ENCODE data around the gene TBC1D17. TPM values are rescaled to one million over a fixed set of nuclear protein-coding genes. Genes with fewer than 3 reads are reported as not detected.

TBC1D17 gene
- total and polyA plus RNA-seq, 4 donors = 11.3 to 27.9 (median 17.2) TPM

DNA sequence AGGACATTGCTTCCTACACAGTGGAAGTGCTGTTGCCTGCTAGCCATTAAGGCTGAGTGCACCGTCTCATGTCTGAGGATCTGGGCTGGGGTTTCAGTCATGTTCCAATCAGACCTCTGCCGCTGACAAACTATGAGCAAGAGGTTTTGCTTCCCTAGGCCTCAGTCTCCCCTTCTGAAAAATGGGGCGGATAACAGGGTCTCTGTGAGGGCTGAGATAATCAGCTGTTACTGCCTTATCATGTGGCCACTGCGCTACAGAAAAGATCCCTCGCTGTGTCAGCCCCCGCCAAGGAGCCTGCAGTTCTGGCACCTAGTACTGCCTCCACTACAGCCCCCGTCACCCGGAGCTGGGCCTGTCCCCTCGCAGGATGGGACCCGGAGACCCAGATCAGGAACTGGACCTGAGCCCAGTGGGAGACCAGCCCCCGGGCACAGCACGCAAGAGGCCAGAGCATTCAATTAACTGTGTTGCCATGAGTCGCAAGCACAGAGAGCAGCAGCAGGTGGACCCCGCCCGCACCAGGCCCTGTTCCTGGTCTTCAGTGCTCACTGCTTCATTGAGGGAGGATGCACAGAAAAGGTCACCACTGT lies 7.1 kb upstream of the TBC1D17 start:
- no peaks in the 10 kb centered on the region for H3K36me3 ChIP-seq (ENCODE audit: control insufficient read depth in 4 of 4, insufficient read depth in 3 of 4, low read depth in 1 of 4, low read length in 3 of 4)
- DNase-seq (ENCODE audit: low spot score) = peak; percentile 55
- no peaks in the 10 kb centered on the region for H3K9me3 ChIP-seq (ENCODE audit: control insufficient read depth in 4 of 4, low read length in 3 of 4)
- peak overlapping the region; percentile 43 to 54 for H3K9ac ChIP-seq (ENCODE audit: low read depth in 1 of 2, low read length in 2 of 2)
- peak overlapping the region; percentile 65 to 86 for H3K27ac ChIP-seq (ENCODE audit: low read depth in 1 of 2, low read length in 2 of 2)
- TF ChIP-seq HNF4G (IDR thresholded peaks at IDR 0.05) (no peak), CTCF (IDR thresholded peaks at IDR 0.05; ENCODE audit: low read depth, low read length, missing input control) (no peak), HNF4A (conservative IDR thresholded peaks at IDR 0.05) (no peak), RXRA (IDR thresholded peaks at IDR 0.05) (no peak), ZBTB33 (IDR thresholded peaks at IDR 0.05) (no peak), FOXA1 (IDR thresholded peaks at IDR 0.05) (no peak)
- TF ChIP-seq, protein P1, sequence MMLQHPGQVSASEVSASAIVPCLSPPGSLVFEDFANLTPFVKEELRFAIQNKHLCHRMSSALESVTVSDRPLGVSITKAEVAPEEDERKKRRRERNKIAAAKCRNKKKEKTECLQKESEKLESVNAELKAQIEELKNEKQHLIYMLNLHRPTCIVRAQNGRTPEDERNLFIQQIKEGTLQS (IDR thresholded peaks at IDR 0.05) = no peak
- no peaks in the 10 kb centered on the region for H3K27me3 ChIP-seq (ENCODE audit: control insufficient read depth in 4 of 4, insufficient read depth in 4 of 4, low read length in 3 of 4)
- peaks cover 12 to 47% (median 33%) of the 10 kb centered on the region in 4 donors for H3K4me1 ChIP-seq (ENCODE audit: control insufficient read depth in 4 of 4, insufficient read depth in 4 of 4, low read length in 3 of 4)
- peak overlapping the region; percentile 46 to 66 (median 56) for H3K4me3 ChIP-seq (ENCODE audit: low read depth in 1 of 3, low read length in 3 of 3)
- 84% methylated on average over 15 of the region's 15 CpGs for WGBS

DNA sequence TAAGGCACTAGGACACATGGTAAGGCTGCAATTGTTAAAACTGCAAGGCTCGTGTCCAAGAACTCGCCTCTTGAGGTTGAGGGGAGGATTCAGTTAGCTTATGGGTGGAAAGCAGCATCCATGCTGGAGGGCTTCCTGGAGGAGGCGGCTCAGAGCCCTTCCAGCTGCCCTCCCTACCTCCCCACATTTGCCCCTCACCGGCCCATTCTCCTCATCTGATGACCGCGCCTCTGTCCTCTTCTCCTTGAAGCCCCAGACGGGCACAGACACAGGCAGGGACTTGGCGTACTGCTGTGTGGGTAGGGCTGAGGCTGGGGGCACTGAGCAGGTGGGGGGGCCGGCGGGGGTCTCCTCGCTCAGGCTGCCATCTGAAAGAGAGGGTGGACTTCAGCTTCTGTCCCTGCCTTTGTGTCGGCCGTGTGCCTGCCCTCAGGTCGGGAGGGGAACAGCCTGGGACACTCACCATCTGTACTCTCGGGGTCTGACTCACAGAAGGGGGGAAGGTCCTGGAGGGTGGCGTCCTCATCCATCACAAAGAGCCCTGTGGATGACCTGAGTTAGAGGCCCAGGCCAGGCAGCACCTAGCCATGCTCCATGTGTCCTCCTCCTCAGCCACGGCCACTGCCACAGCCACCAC lies 6.0 kb upstream of the TBC1D17 start:
- TF ChIP-seq ZBTB33 (IDR thresholded peaks at IDR 0.05) (no peak), EGR1 (IDR thresholded peaks at IDR 0.05; ENCODE audit: low read depth in 2 of 2) (no peak), YY1 (IDR thresholded peaks at IDR 0.05) (no peak), FOXA2 (IDR thresholded peaks at IDR 0.05) (no peak), RXRA (IDR thresholded peaks at IDR 0.05) (no peak), SP1 (IDR thresholded peaks at IDR 0.05) (no peak), REST (IDR thresholded peaks at IDR 0.05) (no peak), TAF1 (conservative IDR thresholded peaks at IDR 0.05) (no peak), GABPA (IDR thresholded peaks at IDR 0.05 in 1 of 2, conservative IDR thresholded peaks at IDR 0.05 in 1 of 2) (no peak), JUND (IDR thresholded peaks at IDR 0.05) (no peak), HNF4A (conservative IDR thresholded peaks at IDR 0.05) (no peak), CTCF (IDR thresholded peaks at IDR 0.05; ENCODE audit: low read depth, low read length, missing input control) (no peak), RAD21 (IDR thresholded peaks at IDR 0.05) (no peak), NR2F2 (IDR thresholded peaks at IDR 0.05) (no peak)
- TF ChIP-seq, protein P2, sequence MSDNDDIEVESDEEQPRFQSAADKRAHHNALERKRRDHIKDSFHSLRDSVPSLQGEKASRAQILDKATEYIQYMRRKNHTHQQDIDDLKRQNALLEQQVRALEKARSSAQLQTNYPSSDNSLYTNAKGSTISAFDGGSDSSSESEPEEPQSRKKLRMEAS (IDR thresholded peaks at IDR 0.05) = no peak
- TF ChIP-seq, protein P1 (IDR thresholded peaks at IDR 0.05) = no peak
- Histone ChIP-seq H3K9me3 (ENCODE audit: control insufficient read depth in 4 of 4, low read length in 3 of 4) (no peaks in the 10 kb centered on the region), H3K9ac (ENCODE audit: low read depth in 1 of 2, low read length in 2 of 2) (no peak overlapping the region), H3K27me3 (ENCODE audit: control insufficient read depth in 4 of 4, insufficient read depth in 4 of 4, low read length in 3 of 4) (no peaks in the 10 kb centered on the region), H3K4me1 (ENCODE audit: control insufficient read depth in 4 of 4, insufficient read depth in 4 of 4, low read length in 3 of 4) (peaks cover 6 to 42% (median 30%) of the 10 kb centered on the region in 4 donors), H3K36me3 (ENCODE audit: control insufficient read depth in 4 of 4, insufficient read depth in 3 of 4, low read depth in 1 of 4, low read length in 3 of 4) (no peaks in the 10 kb centered on the region), H3K4me3 (ENCODE audit: low read depth in 1 of 3, low read length in 3 of 3) (no peak overlapping the region), H3K27ac (ENCODE audit: low read depth in 1 of 2, low read length in 2 of 2) (no peak overlapping the region)
- WGBS = 94% methylated on average over 17 of the region's 17 CpGs
- no peak for DNase-seq (ENCODE audit: low spot score)
